ENCODE results near the gene MECR.
"Not testable (repeated sequence)": the region's sequence is repeated elsewhere in the genome, so short reads cannot be mapped to it uniquely, and the experiment has no call there.

DNA sequence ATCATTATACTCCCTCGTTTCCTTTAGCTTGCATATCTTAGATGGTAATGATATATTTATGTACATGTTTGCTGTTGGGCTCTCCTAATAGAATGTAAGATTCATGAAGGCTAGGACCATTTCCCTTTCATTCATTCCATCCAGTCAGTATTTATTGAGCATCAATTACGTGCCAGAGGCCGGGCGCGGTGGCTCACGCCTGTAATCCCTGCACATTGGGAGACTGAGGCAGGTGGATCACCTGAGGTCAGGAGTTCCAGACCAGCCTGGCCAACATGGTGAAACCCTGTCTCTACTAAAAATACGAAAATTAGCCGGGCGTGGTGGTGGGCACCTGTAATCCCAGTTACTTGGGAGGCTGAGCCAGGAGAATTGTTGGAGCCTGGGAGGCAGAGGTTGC lies 4.1 kb upstream of the MECR start:
- not testable (repeated sequence) for TF ChIP-seq POLR2A (IDR thresholded peaks at IDR 0.05)
- TF ChIP-seq, protein P1, sequence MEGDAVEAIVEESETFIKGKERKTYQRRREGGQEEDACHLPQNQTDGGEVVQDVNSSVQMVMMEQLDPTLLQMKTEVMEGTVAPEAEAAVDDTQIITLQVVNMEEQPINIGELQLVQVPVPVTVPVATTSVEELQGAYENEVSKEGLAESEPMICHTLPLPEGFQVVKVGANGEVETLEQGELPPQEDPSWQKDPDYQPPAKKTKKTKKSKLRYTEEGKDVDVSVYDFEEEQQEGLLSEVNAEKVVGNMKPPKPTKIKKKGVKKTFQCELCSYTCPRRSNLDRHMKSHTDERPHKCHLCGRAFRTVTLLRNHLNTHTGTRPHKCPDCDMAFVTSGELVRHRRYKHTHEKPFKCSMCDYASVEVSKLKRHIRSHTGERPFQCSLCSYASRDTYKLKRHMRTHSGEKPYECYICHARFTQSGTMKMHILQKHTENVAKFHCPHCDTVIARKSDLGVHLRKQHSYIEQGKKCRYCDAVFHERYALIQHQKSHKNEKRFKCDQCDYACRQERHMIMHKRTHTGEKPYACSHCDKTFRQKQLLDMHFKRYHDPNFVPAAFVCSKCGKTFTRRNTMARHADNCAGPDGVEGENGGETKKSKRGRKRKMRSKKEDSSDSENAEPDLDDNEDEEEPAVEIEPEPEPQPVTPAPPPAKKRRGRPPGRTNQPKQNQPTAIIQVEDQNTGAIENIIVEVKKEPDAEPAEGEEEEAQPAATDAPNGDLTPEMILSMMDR (IDR thresholded peaks at IDR 0.05): not testable (repeated sequence)

All from uterus (tissue), 2 donors.